ENCODE results near the gene SUGT1.
"Not testable (repeated sequence)": the region's sequence is repeated elsewhere in the genome, so short reads cannot be mapped to it uniquely, and the experiment has no call there.

SUGT1 gene

GRCh38 chr13:52669677-52670076 lies 17.0 kb downstream of the SUGT1 start:
- no peak for DNase-seq (ENCODE audit: low read depth)

DNA sequence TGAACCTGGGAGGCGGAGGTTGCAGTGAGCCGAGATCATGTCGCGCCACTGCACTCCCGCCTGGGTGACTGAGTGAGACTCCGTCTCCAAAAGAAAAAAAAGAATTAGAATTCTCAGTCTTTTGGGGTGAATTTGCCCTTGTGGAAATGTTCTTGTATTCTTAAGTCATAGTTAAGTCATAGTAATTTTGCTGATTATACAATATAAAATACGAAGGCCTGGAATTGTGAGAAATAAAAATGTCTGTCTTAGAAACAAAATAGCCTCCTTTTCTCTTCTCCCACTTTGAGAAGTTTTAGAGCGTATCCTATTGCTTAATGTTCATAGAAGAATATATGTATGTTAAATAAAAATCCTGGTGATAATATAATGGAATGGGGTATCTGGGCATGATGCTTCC lies 18.1 kb downstream of the SUGT1 start:
- DNase-seq (ENCODE audit: low read depth), result no peak

GRCh38 chr13:52673465-52673864 lies 20.8 kb downstream of the SUGT1 start:
- no peak for DNase-seq (ENCODE audit: low read depth)

- DNase-seq (ENCODE audit: low read depth), result no peak
Measured at GRCh38 chr13:52677823-52678222, 25.2 kb downstream of the SUGT1 start.

DNA sequence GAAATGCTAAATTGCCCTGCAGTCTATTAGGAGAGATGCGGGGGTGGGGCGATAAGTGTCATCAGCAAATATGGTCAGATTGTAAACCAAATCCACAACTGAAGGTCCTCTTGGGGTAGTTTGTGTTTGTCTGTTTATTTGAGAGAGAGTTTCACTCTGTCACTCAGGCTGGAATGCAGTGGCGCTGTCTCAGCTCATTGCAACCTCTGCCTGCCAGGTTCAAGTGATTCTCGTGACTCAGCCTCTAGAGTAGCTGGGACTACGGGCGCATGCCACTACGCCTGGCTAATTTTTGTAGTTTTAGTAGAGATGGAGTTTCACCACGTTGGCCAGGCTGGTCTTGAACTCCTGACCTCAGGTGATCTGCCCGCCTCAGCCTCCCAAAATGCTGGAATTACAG lies 33.2 kb downstream of the SUGT1 start:
- DNase-seq (ENCODE audit: low read depth), result not testable (repeated sequence)

DNA sequence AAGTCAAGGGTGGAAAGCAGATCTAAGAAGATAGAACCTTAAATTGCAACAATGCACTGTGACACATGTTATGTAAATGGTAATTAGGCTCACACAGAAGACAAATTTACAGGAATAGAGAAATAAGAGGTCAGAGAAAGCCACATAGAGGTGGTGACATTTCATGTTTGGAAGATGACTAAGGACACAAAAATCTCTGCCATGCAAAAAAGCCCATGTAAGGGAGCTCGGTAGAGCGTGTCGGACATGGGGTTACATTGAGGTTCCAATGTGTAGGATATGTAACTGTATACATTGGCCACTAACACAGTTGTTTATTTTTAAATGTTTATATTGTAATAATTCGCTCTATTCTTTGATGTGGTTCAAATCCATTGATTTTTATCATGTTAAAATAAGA lies 33.7 kb downstream of the SUGT1 start:
- DNase-seq (ENCODE audit: low read depth), result no peak

- peak; percentile 89 for DNase-seq (ENCODE audit: low read depth)
Measured at GRCh38 chr13:52695856-52696255, 43.2 kb downstream of the SUGT1 start.

- DNase-seq (ENCODE audit: low read depth), result no peak
Measured at GRCh38 chr13:52696566-52696965, 43.9 kb downstream of the SUGT1 start.

- no peak for DNase-seq (ENCODE audit: low read depth)
Measured at GRCh38 chr13:52701728-52702465, 49.3 kb downstream of the SUGT1 start.

DNA sequence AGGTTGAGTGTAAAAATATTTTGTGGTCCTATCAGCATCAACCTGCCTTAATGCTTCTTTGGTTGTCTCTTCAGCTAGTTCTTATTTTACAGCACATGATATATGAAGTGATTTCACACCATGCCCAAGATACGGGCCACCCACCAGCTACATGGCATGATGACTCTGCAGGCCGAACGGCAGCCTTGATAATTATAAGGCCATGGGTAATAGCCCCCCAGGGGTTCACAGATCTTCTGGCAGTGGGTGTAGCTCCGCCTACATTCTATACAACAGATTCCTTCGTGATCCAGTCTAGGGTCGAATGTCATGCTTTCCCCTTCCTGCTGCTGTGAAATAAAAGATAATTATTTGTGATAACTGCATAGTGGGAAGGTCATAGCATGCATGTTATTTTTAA lies 50.8 kb downstream of the SUGT1 start:
- DNase-seq (ENCODE audit: low read depth), result no peak

- DNase-seq (ENCODE audit: low read depth), result no peak
Measured at GRCh38 chr13:52706081-52706480, 53.4 kb downstream of the SUGT1 start.

- DNase-seq (ENCODE audit: low read depth), result no peak
Measured at GRCh38 chr13:52707375-52707774, 54.7 kb downstream of the SUGT1 start.

DNA sequence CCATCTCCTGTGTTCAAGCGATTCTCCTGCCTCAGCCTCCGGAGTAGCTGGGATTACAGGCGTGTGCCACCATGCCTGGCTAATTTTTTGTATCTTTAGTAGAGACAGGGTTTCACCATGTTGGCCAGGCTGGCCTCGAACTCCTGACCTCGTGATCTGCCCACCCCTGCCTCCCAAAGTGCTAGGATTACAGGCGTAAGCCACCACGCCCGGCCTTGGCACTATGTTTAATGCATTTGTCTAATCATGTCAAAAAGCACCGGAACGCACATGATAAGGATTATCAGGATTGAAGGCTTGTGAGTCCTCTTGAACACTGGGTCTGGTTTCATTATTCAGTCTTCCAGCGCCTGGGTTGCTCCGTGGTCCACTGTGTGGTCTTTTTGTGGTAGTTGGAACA lies 55.6 kb downstream of the SUGT1 start:
- DNase-seq (ENCODE audit: low read depth), result not testable (repeated sequence)

GRCh38 chr13:52711286-52711685 lies 58.6 kb downstream of the SUGT1 start:
- no peak for DNase-seq (ENCODE audit: low read depth)

DNA sequence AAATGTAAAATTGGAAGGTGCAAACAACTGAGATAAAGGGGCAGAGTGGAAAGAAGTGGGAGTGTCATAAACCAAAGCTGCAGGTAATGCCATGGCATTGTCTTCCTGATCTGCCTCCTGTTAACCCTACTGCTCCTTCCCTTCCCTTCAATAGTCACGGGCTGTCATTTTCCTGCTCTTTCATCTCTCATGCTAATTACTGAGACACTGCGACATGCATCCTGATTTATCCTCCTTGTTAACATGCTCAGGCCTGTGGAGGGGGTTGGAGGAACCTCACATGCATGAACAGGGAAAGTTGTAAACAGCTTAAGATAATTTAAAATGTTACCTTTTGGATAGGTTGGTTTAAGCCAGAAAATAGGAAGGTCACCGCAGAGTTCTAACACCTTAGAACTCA lies 59.7 kb downstream of the SUGT1 start:
- DNase-seq (ENCODE audit: low read depth), result no peak

- peak; percentile 34 for DNase-seq (ENCODE audit: low read depth)
Measured at GRCh38 chr13:52713894-52714293, 61.3 kb downstream of the SUGT1 start.

DNA sequence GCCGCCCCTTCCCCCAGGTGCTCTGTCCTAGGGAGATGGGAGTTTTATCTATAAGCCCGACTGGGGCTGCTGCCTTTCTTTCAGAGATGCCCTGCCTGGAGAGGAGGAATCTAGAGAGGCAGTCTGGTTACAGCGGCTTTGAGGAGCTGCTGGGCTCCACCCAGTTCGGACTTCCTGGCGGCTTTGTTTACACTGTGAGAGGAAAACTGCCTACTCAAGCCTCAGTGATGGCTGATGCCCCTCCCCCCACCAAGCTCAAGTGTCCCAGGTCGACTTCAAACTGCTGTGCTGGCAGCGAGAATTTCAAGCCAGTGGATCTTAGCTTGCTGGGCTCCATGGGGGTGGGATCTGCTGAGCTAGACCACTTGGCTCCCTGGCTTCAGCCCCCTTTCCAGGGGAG lies 68.3 kb downstream of the SUGT1 start:
- DNase-seq (ENCODE audit: low read depth), result not testable (repeated sequence)

GRCh38 chr13:52721356-52721755 lies 68.7 kb downstream of the SUGT1 start:
- not testable (repeated sequence) for DNase-seq (ENCODE audit: low read depth)

DNA sequence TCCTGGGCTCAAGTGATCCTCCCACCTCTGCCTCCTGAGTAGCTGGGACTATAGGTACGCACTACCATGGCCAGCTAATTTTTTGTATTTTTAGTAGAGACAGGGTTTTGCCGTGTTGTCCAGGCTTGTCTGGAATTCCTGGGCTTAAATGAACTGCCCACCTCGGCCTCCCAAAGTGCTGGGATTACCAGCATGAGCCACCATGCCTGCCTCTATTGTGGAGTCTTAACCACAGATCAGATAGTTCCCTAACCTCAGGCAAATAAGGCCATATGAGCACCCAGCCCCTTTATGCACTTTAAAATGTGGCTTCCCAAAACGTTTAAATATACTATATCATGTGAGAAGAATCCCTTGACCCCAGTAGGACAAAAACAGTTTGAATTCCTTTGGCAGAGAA lies 70.5 kb downstream of the SUGT1 start:
- no peak for DNase-seq (ENCODE audit: low read depth)

GRCh38 chr13:52725302-52725701 lies 72.7 kb downstream of the SUGT1 start:
- no peak for DNase-seq (ENCODE audit: low read depth)

DNA sequence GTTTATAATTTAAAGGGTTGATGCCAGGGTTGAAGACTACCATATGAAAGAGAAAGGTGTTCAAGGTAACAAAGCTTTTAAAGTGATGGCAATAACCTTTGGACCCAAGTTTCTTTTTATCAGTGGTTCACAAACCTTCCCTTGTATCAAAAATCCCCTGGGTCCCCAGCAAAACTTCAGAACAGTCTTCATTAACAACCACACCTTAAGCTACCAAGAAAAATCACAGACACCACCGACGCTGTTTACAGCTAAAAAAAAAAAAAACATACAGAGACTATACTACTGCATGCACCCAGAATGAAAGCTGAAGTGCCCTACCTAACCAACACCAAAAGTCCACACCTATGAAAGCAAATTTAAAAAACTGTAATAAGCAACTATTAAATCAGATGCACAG lies 73.6 kb downstream of the SUGT1 start:
- no peak for DNase-seq (ENCODE audit: low read depth)

DNA sequence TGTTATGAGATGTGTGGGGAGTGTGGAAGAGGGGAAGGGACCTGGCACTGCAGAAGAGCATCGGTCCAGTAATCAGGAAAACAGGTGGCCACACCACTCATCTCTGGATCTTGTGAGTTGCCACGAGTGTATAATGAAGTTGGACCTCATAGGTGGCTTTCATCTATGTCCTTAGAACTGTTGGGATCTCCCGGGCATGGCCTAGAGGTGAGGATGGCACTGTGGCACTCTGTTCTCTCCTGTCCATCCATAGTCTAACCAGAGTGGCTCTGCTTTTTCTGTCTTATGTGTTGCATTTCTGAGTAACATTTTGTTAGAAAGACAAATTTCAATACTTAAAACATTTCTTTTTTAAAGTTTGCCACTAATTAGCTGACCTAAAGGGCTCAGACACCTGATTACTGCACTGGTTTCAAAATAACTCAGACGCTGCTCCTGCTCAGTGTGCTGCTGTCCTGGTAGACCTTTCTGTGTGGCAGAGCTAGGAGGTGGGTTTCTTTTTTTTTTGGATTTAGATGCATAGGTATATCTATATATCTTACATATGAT lies 81.5 kb downstream of the SUGT1 start:
- no peak for DNase-seq (ENCODE audit: low read depth)

GRCh38 chr13:52736891-52737290 lies 84.3 kb downstream of the SUGT1 start:
- no peak for DNase-seq (ENCODE audit: low read depth)

DNA sequence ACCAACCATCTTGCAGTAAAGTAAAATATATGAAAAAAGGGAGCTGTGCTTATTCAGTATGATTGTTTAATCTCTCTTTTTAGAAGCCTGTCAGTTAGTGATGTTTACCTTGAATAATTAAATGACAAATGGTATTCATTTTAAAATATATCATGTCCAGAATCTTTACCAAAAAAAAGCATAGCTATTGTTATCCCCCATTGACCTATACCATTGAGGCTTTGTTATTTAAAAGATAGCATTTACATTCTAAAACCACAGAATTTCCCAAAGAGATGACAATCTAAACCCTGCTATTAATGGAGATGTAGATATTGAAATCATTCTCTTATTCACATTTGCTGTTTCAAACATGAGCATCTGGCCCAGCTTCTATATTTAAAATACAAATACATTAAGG lies 84.8 kb downstream of the SUGT1 start:
- no peak for DNase-seq (ENCODE audit: low read depth)

Data from amniotic epithelial cell (primary cell).